A549 (cell line): ENCODE results near the gene ORM2. TPM values are rescaled to one million over a fixed set of nuclear protein-coding genes. Genes with fewer than 3 reads are reported as not detected.

Source experiments
- ATAC-seq, 2 experiments: fragments of 200-7000 bp in 1 of 2; fragments of >200 bp in 1 of 2; cut with Nextera tagmentation in 1 of 2; cut with Tn5 transposase in 1 of 2; 3 replicates each; pipeline versions ENCODE4 v1.8.0 to v1.9.1; 2018 to 2020; ENCODE audit warnings: mild to moderate bottlenecking in 1 of 2, moderate library complexity in 1 of 2
- CTCF ChIA-PET: fragments of 300-600 bp; sonication (Branson Sonifier 250); formaldehyde crosslinking; extraction: SDS; loops from one replicate; lab custom pipeline; 2021; ENCODE audit warnings: antibody characterized with exemption, inconsistent platforms; lab: Yijun Ruan, JAX
- POLR2A ChIA-PET: fragments of 350-600 bp; formaldehyde crosslinking; extraction: SDS; loops from one replicate; lab custom pipeline; 2021; ENCODE audit warnings: antibody characterized with exemption, inconsistent platforms; lab: Yijun Ruan, JAX
- DNase-seq, 2 experiments: peaks; one replicate each; pipeline versions ENCODE4 v3.0.0 to v3.0.0-alpha.2; 2011 to 2016; ENCODE audit warnings: low read depth in 1 of 2, low spot score in 1 of 2
- FAIRE-seq: peaks from 2 replicates; lab custom pipeline; 2011; peaks lifted over from hg19 to GRCh38; lab: Jason Lieb, UNC
- H3K27ac ChIP-seq, 2 experiments: fragments of >200 bp; sonication (Bioruptor Twin); formaldehyde crosslinking; 3 replicates each; pipeline ENCODE4 v1.5.1; 2016 to 2017
- H3K4me1 ChIP-seq: fragments of >200 bp; sonication (Bioruptor Twin); formaldehyde crosslinking; 3 replicates; pipeline ENCODE4 v1.6.1; 2016
- H3K4me2 ChIP-seq: fragments of >200 bp; sonication (Bioruptor Twin); formaldehyde crosslinking; 3 replicates; pipeline ENCODE4 v1.6.1; 2016
- H3K4me3 ChIP-seq: fragments of >200 bp; sonication (Bioruptor Twin); formaldehyde crosslinking; 3 replicates; pipeline ENCODE4 v1.5.1; 2016
- H3K9me3 ChIP-seq: fragments of >200 bp; sonication (Bioruptor Twin); formaldehyde crosslinking; 3 replicates; pipeline ENCODE4 v1.6.1; 2016
- CBX8 ChIP-seq: fragments of 200-600 bp; sonication (generic); IDR thresholded peaks from 2 replicates; pipeline ENCODE4 v1.6.1; 2016
- EP300 ChIP-seq, 2 experiments: fragments of >200 bp; sonication (Bioruptor Twin); formaldehyde crosslinking; IDR thresholded peaks; 2 replicates in 1 of 2; 3 replicates in 1 of 2; pipeline ENCODE4 v1.6.1; 2016 to 2017
- KDM1A ChIP-seq: fragments of 200-600 bp; sonication (generic); IDR thresholded peaks from 2 replicates; pipeline ENCODE4 v1.6.1; 2016; ENCODE audit warnings: low read depth, mild to moderate bottlenecking
- KDM5A ChIP-seq: fragments of 200-600 bp; sonication (generic); IDR thresholded peaks from 2 replicates; pipeline ENCODE4 v1.6.1; 2016; ENCODE audit warnings: antibody characterized with exemption, mild to moderate bottlenecking
- MAZ ChIP-seq: fragments of 150-350 bp; IDR thresholded peaks from 2 replicates; pipeline ENCODE4 v1.6.1; 2014; ENCODE audit warnings: antibody characterized with exemption, low read depth, low read length, borderline replicate concordance
- RAD21 ChIP-seq, 2 experiments: fragments of >200 bp in 1 of 2; sonication (Bioruptor Twin) in 1 of 2; formaldehyde crosslinking in 1 of 2; IDR thresholded peaks in 1 of 2; conservative IDR thresholded peaks in 1 of 2; 2 replicates in 1 of 2; 3 replicates in 1 of 2; pipeline ENCODE4 v1.6.1; 2012 to 2018; ENCODE audit warnings: inconsistent platforms in 1 of 2
- RARB ChIP-seq: fragments of 250-450 bp; sonication (Bioruptor Pico); IDR thresholded peaks from 2 replicates; pipeline ENCODE4 v1.8.0; 2021; ENCODE audit warnings: mild to moderate bottlenecking, moderate library complexity
- RCOR1 ChIP-seq: fragments of 150-350 bp; IDR thresholded peaks from 2 replicates; pipeline ENCODE4 v1.6.1; 2014; ENCODE audit warnings: antibody characterized with exemption, low read length, low read depth
- SMC3 ChIP-seq: fragments of >200 bp; sonication (Bioruptor Twin); formaldehyde crosslinking; IDR thresholded peaks from 3 replicates; pipeline ENCODE4 v1.6.1; 2018; ENCODE audit warnings: inconsistent platforms
- TFCP2L1 ChIP-seq: fragments of 250-450 bp; sonication (Bioruptor Pico); IDR thresholded peaks from 2 replicates; pipeline ENCODE4 v1.5.0; 2021; ENCODE audit warnings: mild to moderate bottlenecking
- WGBS: methylation state at CpG from one replicate; pipeline ENCODE4 v1.1.6; 2017; ENCODE audit errors: missing lambda C conversion rate; 5-methylcytosine and 5-hydroxymethylcytosine counted together
- polyA plus RNA-seq, 4 experiments: library from polyadenylated mRNA; depleted of rRNA in 3 of 4; stranded (reverse); fragments of >200 nt; fragmentation: RNase III in 1 of 4; extraction: RNeasy Plus Mini Kit Qiagen cat#74134 plus additional on column Dnase treatment in 1 of 4; gene quantifications; 2 replicates in 3 of 4; 3 replicates in 1 of 4; pipeline ENCODE4 v1.2.3, GENCODE V29; 2011 to 2017
- TF ChIP-seq, protein P1 (sequence below): fragments of 250-450 bp; sonication (Bioruptor Pico); IDR thresholded peaks from 2 replicates; pipeline ENCODE4 v1.5.0; 2020; ENCODE audit warnings: low read depth, mild to moderate bottlenecking, moderate library complexity
- TF ChIP-seq, protein P2 (sequence below): fragments of >200 bp; sonication (Bioruptor Twin); formaldehyde crosslinking; IDR thresholded peaks from 3 replicates; pipeline ENCODE4 v1.5.1; 2016
- TF ChIP-seq, protein P3 (sequence below): fragments of 450-650 bp; IDR thresholded peaks from 2 replicates; pipeline ENCODE4 v1.6.1; 2014; ENCODE audit warnings: antibody characterized with exemption
- TF ChIP-seq, protein P4 (sequence below): fragments of 200-600 bp; sonication (generic); IDR thresholded peaks from 2 replicates; pipeline ENCODE4 v1.6.1; 2016; ENCODE audit warnings: antibody characterized with exemption, mild to moderate bottlenecking, moderate library complexity

Gene ORM2
- polyA plus RNA-seq, 2 of the 4 experiments (the other 2 are of a cell fraction) = 0.10 TPM; not detected in 1

DNA sequence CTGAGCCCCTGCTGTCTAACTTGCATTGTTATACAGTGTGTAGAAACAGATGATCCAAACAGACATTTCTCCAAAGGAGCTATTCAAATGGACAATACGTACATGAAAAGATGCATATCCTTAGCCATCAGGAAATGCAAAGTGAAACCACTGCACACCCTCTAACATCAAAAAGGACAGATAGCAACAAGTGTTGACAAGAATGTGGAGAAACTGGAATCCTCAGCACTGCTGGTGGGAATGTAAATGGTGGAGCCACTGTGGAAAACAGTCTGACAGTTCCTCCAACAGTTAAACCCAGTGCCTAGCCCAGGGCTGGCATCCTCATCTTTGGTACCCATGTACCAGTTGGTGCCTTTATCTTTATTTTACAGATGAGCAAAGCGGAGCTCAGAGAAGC lies 8.5 kb downstream of the ORM2 start:
- CTCF ChIA-PET = interaction anchor here (0.7 to 3.1 kb wide), 14 partner anchors 10 to 676 kb away, joined by 3 to 31 read pairs (median 4); no protein-coding TSS in a partner anchor

DNA sequence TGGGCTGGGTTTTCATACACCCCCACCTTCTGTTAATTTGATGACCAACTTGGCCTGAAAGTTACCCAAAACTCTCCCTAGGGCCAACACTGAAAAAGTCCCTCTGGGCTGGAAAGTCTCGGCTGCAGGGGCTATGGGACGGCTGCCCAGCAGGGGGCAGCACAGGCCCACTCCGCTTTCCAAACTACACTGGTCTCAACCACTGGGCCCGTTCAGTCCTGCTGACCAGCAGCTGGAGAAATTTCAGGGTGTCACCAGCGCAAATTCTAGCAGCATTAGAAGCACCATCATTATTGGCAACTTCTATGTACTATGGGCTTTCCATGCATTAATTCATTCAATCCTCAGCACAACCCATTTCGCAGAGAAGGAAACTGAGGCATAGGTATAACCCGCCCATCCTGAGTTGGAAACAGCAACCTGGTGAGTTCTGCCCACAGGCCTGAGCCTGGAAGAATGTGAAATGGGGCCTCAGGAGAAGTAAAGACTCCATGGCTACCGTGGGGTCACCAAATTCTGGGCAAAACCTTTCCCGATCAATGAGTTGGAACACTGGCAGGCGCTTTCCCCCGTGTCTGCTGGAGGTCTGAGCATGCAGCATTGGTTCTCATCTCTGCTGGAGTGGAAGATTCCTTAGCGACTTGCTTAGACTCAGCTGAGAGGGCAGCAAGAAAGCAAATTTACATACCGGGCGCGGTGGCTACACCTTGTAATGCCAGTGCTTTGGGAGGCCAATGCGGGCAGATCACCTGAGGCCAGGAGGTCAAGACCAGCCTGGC lies 9.7 kb downstream of the ORM2 start:
- Histone ChIP-seq H3K27ac (no peak overlapping the region), H3K4me1 (no peaks in the 10 kb centered on the region), H3K4me2 (no peak overlapping the region), H3K9me3 (no peaks in the 10 kb centered on the region)
- peak; percentile 44 to 84 for DNase-seq
- FAIRE-seq = no peak
- CTCF ChIA-PET = interaction anchor here (0.7 to 3.1 kb wide), 19 partner anchors 9 to 675 kb away, joined by 3 to 31 read pairs (median 4); no protein-coding TSS in a partner anchor
- WGBS = 74% methylated on average over 16 of the region's 16 CpGs
- TF ChIP-seq, protein P1, sequence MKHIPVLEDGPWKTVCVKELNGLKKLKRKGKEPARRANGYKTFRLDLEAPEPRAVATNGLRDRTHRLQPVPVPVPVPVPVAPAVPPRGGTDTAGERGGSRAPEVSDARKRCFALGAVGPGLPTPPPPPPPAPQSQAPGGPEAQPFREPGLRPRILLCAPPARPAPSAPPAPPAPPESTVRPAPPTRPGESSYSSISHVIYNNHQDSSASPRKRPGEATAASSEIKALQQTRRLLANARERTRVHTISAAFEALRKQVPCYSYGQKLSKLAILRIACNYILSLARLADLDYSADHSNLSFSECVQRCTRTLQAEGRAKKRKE (CRISPR knock-in tag) = no peak
- TF ChIP-seq RAD21 (conservative IDR thresholded peaks at IDR 0.05 in 1 of 2, IDR thresholded peaks at IDR 0.05 in 1 of 2) (peak; percentile 80 to 82), TFCP2L1 (no peak), EP300 (IDR thresholded peaks at IDR 0.05) (no peak), KDM1A (0 out of 2 replicates have a peak, but pooled peaks have one; percentile 54), KDM5A (no peak), SMC3 (peak; percentile 60)
- TF ChIP-seq, protein P2, sequence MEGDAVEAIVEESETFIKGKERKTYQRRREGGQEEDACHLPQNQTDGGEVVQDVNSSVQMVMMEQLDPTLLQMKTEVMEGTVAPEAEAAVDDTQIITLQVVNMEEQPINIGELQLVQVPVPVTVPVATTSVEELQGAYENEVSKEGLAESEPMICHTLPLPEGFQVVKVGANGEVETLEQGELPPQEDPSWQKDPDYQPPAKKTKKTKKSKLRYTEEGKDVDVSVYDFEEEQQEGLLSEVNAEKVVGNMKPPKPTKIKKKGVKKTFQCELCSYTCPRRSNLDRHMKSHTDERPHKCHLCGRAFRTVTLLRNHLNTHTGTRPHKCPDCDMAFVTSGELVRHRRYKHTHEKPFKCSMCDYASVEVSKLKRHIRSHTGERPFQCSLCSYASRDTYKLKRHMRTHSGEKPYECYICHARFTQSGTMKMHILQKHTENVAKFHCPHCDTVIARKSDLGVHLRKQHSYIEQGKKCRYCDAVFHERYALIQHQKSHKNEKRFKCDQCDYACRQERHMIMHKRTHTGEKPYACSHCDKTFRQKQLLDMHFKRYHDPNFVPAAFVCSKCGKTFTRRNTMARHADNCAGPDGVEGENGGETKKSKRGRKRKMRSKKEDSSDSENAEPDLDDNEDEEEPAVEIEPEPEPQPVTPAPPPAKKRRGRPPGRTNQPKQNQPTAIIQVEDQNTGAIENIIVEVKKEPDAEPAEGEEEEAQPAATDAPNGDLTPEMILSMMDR = peak; percentile 77
- TF ChIP-seq, protein P3, sequence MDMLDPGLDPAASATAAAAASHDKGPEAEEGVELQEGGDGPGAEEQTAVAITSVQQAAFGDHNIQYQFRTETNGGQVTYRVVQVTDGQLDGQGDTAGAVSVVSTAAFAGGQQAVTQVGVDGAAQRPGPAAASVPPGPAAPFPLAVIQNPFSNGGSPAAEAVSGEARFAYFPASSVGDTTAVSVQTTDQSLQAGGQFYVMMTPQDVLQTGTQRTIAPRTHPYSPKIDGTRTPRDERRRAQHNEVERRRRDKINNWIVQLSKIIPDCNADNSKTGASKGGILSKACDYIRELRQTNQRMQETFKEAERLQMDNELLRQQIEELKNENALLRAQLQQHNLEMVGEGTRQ = no peak
- TF ChIP-seq, all 56 proteins: peak for 4
- ATAC-seq = peak; percentile 73 to 93
- H3K4me3 ChIP-seq = no peak overlapping the region
- POLR2A ChIA-PET = no interaction called here

More for the DNA sequence above, 8.5 kb downstream of the ORM2 start:
- H3K27ac ChIP-seq = no peak overlapping the region
- POLR2A ChIA-PET = no interaction called here
- no peaks in the 10 kb centered on the region for H3K4me1 ChIP-seq
- H3K4me3 ChIP-seq = no peak overlapping the region
- WGBS = 81% methylated on average over 2 of the region's 2 CpGs
- no peak for ATAC-seq
- FAIRE-seq = no peak
- H3K4me2 ChIP-seq = no peak overlapping the region
- no peak for DNase-seq
- TF ChIP-seq CBX8 (no peak), MAZ (no peak), RCOR1 (no peak), TFCP2L1 (no peak), SMC3 (no peak), RARB (CRISPR knock-in tag) (no peak)
- TF ChIP-seq, protein P4, sequence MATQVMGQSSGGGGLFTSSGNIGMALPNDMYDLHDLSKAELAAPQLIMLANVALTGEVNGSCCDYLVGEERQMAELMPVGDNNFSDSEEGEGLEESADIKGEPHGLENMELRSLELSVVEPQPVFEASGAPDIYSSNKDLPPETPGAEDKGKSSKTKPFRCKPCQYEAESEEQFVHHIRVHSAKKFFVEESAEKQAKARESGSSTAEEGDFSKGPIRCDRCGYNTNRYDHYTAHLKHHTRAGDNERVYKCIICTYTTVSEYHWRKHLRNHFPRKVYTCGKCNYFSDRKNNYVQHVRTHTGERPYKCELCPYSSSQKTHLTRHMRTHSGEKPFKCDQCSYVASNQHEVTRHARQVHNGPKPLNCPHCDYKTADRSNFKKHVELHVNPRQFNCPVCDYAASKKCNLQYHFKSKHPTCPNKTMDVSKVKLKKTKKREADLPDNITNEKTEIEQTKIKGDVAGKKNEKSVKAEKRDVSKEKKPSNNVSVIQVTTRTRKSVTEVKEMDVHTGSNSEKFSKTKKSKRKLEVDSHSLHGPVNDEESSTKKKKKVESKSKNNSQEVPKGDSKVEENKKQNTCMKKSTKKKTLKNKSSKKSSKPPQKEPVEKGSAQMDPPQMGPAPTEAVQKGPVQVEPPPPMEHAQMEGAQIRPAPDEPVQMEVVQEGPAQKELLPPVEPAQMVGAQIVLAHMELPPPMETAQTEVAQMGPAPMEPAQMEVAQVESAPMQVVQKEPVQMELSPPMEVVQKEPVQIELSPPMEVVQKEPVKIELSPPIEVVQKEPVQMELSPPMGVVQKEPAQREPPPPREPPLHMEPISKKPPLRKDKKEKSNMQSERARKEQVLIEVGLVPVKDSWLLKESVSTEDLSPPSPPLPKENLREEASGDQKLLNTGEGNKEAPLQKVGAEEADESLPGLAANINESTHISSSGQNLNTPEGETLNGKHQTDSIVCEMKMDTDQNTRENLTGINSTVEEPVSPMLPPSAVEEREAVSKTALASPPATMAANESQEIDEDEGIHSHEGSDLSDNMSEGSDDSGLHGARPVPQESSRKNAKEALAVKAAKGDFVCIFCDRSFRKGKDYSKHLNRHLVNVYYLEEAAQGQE = no peak
- TF ChIP-seq, all 56 proteins: peak for 0
- H3K9me3 ChIP-seq = no peaks in the 10 kb centered on the region
